ENCODE data around the gene CUL5. TPM values are rescaled to one million over a fixed set of nuclear protein-coding genes. Genes with fewer than 3 reads are reported as not detected.
"Not testable (repeated sequence)": the region's sequence is repeated elsewhere in the genome, so short reads cannot be mapped to it uniquely, and the experiment has no call there.

CUL5 gene
- total RNA-seq, 1 donor from 2014 or later: 119 TPM

DNA sequence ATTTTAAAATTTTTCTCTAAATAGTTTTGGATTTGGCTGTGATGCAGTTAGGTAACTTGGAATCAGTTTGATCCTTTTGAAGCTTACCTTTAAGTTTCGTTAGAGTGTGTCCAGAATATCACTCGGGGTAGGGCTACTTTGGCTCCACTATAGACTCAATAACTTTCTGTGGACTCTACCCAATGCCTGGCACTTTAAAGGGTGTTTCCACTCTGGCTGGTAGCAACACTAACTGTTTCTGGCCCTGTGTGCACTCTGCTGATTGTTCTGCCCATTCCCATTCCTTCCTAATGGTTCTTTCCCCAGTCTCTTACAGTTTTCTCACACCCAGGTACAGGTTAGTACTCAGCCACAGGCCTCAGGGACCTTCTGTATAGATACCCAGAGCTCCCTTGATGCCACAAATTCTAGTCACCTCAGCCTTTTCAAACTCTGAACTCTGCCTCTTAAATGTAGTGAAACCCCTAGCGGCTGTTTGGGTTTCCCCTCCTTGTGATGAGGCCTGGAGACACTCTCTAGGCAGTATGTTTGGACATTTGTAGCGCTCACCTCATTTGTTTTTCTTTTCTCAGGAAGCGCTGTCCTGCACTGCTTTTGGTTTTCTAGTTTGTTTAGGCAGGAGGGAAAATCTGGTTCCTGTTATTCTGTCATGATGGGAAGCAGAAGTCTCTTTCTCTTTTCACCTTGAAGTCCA lies 16.8 kb downstream of the CUL5 start:
- DNase-seq: no peak

GRCh38 chr11:108027057-108027456 lies 18.4 kb downstream of the CUL5 start:
- DNase-seq: no peak

- not testable (repeated sequence) for DNase-seq
Measured at GRCh38 chr11:108028822-108029441, 20.2 kb downstream of the CUL5 start.

DNA sequence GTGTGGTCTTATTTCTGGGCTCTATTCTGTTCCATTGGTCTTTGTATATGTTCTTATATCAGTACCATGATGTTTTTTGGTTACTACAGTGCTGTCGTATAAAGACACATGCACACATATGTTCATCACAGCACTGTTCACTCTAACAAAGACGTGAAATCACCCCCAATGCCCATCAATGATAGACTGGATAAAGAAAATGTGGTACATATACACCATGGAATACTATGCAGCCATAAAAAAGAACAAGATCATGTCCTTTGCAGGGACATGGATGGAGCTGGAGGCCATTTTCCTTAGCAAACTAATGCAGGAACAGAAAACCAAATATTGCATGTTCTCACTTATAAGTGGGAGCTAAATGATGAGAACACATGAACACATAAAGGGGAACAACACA lies 22.9 kb downstream of the CUL5 start:
- not testable (repeated sequence) for DNase-seq

DNA sequence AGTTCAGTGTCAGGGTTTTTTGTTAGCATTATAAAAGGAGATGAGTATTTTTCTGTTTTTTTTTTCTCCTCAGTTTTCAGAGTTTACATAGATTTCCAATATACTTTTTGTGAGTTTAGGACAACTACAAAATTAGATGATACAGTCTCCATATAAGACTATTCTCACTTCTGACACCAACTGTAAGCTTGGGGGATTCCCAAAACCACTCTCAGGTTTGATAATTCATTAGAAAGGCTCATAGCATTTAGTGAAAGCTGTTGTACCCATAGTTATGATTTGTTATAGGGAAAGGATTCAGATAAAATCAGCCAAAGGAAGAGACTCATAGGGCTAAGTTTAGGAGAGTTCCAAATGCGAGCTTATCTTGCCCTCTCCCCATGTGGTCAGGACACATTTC lies 24.1 kb downstream of the CUL5 start:
- no peak for DNase-seq

DNA sequence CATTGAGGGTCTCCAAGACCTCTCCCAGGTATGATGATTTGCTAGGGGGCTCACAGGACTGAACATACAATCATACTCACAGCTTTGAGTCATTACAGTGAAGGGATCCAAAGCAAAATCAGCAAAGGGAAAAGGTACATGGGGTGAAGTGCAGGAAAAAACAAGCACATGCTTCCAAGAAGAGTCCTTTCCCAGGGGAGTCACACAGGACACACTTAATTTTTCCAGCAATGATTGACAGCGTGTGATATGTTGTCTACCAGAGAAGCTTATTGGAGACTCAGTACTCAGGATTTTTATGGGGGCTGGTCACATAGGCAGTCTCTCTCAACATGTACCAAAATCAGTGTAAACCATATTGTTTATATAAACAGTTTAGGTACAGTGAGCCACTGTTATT lies 25.3 kb downstream of the CUL5 start:
- DNase-seq: no peak

DNA sequence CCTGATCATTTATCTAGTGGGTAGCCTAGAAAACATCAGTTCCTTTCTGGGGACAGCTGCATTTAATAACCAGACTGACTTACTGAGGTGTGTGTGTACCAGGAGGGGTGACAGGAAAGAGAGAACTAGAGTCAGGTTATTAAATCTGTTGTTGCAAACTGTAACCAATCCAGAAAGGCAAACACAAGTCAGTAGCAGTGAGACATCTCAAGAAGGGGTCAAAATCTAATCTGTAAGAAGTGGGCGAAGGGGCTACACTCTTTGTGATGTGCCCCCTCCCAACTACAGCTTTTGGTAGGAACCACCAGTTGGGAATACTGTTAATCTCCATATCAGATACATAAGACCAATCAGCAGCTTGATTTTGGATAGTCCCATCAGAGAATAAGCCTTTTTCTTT lies 26.3 kb downstream of the CUL5 start:
- no peak for DNase-seq

DNA sequence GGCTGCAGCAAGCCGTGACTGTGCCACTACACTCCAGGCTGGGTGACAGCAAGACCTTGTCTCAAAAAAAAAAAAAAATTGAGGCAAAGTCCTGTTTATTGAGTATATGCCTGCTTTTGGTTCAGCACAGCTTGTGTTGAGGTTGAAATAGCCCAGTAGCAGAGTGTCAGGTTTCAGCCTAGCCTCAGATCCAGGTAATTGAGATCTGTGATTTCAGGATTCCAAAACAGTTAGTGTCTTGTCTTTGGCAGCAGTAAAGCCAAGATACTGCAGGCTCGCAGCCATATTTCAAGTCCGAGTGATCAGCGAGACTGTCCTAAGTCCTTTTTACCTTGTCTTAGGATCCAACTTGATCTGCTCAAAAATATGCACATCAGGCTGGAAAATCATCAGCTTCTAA lies 27.0 kb downstream of the CUL5 start:
- DNase-seq: no peak

DNA sequence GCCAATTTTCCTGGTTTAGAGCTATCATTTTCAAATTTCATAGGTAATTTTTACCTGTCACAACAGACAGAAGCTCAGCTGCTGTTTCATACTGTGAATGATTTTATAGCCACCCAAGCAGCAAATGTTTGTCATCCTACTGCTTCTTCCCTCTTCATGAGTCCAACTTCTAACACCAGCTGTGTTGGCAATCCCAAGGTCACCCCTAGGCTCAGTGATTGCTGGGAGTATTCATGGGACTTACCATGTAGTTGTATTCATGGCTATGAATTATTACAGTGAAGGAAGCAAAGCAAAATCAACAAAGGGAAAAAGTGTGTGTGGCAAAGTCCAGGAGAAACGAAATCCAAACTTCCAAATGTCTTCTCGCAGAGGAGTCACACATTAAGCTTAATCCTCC lies 28.5 kb downstream of the CUL5 start:
- no peak for DNase-seq

GRCh38 chr11:108037636-108038035 lies 28.9 kb downstream of the CUL5 start:
- no peak for DNase-seq

DNA sequence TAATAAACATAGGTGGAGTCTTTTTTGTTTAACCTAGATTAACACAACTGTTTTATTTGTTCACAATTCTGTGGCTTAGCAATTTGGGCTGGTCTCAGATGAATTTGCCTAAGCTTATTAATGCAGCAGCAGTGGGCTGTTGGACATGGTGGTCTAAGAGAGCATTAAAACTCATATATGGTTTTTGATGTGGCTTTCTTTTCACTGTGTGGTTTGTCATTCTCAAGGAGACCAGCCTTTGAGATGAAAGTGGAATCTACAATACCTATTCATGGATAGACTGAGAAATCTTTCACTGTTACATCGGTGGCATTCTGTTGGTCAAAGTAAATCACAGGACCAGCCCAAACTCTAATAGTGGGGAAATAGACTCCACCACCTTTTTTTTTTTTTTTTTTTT lies 39.6 kb downstream of the CUL5 start:
- DNase-seq: no peak

GRCh38 chr11:108062336-108062735 lies 53.6 kb downstream of the CUL5 start:
- no peak for DNase-seq

DNA sequence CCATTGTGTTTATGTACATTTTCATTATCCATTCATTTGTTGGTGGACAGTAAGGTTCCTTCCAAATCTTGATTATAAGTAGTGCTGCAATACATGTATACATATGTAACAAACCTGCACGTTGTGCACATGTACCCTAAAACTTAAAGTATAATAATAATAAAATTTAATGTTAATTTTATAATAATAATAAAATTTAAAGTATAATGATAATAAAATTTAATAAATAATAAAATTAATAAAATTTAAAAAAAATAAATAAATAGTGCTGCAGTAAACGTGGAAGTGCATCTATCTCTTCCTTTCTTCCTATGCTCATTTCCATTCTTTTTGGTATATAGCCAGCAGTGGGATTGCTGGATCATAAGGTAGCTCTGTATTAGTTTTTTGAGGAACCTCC lies 54.7 kb downstream of the CUL5 start:
- no peak for DNase-seq

GRCh38 chr11:108069947-108070346 lies 61.2 kb downstream of the CUL5 start:
- DNase-seq: no peak

GRCh38 chr11:108084811-108085210 lies 76.1 kb downstream of the CUL5 start:
- no peak for DNase-seq

GRCh38 chr11:108085672-108086071 lies 77.0 kb downstream of the CUL5 start:
- DNase-seq: no peak

DNA sequence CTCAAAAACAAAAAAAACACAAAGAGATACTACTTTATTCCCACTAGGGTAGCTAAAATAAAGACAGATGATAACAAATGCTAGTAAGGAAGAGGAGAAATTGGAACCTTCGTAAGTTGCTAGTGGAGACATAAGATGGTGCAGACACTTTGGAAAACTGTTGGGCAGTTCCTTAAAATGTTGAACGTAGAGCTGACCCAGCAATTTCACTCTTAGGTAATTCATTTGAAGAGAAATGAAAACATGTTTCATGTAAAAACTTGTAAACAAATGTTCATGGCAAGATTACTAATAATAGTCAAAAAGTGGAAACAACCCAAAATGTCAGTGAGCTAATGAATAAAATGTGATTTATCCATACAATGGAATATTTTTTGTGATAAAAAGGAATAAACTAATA lies 83.4 kb downstream of the CUL5 start:
- no peak for DNase-seq

DNA sequence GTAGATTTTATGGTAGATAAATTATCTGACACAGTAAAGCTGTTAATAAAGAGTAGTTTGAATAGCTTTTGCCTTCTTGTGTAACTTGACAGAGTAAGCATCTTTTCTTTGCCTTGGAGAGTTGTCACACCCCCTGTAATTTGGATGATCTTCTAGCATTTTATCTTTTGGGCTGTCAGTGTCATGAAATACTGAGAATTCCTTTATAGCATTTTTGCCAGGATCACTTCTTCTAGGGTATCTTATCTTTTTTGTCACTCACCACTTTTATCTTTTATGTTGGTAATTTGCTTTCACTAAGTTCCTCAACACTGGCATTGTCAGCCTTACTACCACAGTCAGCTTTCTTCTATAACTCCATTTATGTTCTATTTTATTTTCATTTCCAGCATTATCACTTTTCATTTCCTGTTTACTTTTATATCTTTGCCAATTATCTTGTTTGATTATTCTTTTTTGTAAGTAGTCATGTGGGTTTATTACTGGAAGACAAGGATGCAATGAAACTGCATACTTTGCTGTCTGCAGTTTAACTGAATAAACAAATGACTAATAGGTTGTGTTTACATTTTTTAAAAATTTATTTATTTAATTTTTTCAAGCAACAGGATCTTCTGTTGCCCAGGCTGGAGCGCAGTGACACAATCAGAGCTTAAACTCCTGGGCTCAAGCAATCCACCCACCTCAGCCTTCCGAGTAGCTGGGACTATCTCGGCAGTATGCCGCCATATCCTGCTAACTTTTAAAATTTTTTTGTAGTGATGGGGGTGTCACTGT lies 84.6 kb downstream of the CUL5 start:
- DNase-seq: no peak

DNA sequence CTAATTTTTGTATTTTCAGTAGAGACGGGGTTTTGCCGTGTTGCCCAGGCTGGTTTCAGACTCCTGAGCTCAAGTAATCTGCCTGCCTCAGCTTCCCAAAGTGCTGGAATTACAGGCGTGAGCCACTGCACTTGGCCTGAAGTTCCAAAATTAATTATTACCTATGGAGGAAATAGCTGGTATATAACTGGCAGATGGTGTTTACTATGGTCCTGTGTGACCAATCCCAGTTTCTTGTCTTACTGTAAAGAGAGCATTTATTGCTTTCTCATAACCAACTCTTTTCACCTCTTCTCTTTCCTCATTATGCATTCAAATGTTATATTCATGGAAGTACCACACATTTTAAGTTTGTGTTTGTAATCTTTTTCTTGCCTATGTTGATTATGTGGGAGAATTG lies 88.5 kb downstream of the CUL5 start:
- DNase-seq: no peak

- DNase-seq: no peak
Measured at GRCh38 chr11:108101090-108101775, 92.5 kb downstream of the CUL5 start.

GRCh38 chr11:108111126-108111525 lies 102.4 kb downstream of the CUL5 start:
- no peak for DNase-seq

DNA sequence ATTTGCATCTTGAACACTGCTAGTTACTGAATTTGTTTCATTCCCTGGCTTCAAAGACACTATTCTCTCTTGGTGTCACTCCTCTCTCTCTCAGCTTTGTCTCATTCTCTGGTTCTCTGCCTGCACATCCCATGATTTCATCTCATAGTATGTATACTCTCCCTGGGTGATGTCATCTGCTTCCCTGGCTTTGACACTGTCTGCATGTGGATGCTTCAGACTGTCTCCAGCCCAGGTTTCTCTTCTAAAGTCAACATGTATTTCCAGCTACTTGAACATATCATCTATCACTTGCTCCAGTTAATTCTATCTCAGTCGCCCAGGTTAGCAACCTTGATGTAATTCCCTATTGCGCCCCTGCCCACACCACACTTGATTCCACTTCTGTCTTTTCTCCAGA lies 103.4 kb downstream of the CUL5 start:
- no peak for DNase-seq

DNA sequence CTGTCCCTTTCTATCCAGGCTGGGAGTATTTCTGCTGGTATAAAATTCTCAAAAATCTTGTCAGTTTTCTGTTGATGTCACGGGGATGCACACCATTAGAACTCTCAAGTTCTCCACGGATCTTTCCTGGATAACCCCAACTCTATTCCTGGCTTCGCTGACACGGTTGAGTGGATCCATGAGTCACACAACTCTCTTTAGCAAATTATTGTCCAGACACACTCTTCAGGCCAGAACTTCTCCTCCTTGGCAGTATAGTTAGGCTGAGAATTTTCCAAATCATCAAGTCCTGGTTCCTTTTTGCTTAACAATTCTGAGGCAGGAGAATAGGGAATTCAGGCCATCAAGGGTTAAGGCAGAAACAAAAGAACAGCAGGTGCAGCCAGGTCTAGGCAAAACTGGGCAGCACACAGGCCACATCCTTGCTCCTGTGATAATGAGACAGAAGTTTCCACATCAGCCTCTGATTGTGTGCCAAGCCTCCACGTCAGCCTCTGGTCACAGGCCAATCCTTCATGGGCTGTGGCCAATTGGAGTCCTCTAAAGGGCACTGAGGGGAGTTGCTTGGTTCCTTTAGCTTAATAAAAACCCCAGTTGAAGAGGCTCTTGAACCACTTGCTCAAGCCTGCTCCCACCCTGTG lies 106.9 kb downstream of the CUL5 start:
- DNase-seq: peak; percentile 62
